ENCODE measurements around the gene LUM. TPM values are rescaled to one million over a fixed set of nuclear protein-coding genes. Genes with fewer than 3 reads are reported as not detected.

The LUM gene
- total RNA-seq, 6 experiments from 2014 or later, result 5.1 to 51.2 (median 10.1) TPM

GRCh38 chr12:91072931-91073330 is 38.4 kb downstream of the LUM start:
- DNase-seq (no peak), ATAC-seq (no peak)
- Histone ChIP-seq H3K27ac (no peak overlapping the region), H3K27me3 (no peaks in the 10 kb centered on the region), H3K36me3 (no peaks in the 10 kb centered on the region), H3K4me3 (no peak overlapping the region), H3K9me3 (no peaks in the 10 kb centered on the region), H3K4me1 (no peaks in the 10 kb centered on the region)
- 77% methylated on average over 2 of the region's 2 CpGs for WGBS (ENCODE audit: insufficient coverage, low coverage, low lambda C conversion rate, missing lambda C conversion rate)
- TF ChIP-seq, protein P1, sequence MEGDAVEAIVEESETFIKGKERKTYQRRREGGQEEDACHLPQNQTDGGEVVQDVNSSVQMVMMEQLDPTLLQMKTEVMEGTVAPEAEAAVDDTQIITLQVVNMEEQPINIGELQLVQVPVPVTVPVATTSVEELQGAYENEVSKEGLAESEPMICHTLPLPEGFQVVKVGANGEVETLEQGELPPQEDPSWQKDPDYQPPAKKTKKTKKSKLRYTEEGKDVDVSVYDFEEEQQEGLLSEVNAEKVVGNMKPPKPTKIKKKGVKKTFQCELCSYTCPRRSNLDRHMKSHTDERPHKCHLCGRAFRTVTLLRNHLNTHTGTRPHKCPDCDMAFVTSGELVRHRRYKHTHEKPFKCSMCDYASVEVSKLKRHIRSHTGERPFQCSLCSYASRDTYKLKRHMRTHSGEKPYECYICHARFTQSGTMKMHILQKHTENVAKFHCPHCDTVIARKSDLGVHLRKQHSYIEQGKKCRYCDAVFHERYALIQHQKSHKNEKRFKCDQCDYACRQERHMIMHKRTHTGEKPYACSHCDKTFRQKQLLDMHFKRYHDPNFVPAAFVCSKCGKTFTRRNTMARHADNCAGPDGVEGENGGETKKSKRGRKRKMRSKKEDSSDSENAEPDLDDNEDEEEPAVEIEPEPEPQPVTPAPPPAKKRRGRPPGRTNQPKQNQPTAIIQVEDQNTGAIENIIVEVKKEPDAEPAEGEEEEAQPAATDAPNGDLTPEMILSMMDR (IDR thresholded peaks at IDR 0.05), result no peak
- TF ChIP-seq POLR2A (IDR thresholded peaks at IDR 0.05), result no peak
- intact Hi-C loops (cut with DNase I), result no loop called here

GRCh38 chr12:91070936-91071335 is 40.4 kb downstream of the LUM start:
- intact Hi-C loops (cut with DNase I), result no loop called here
- no peaks in the 10 kb centered on the region for H3K36me3 ChIP-seq
- no peaks in the 10 kb centered on the region for H3K9me3 ChIP-seq
- ATAC-seq, result no peak
- H3K27ac ChIP-seq, result no peak overlapping the region
- H3K4me3 ChIP-seq, result no peak overlapping the region
- H3K27me3 ChIP-seq, result no peaks in the 10 kb centered on the region
- TF ChIP-seq, protein P1 (IDR thresholded peaks at IDR 0.05), result no peak
- no peak for TF ChIP-seq POLR2A (IDR thresholded peaks at IDR 0.05)
- H3K4me1 ChIP-seq, result no peaks in the 10 kb centered on the region
- no peak for DNase-seq

GRCh38 chr12:91065396-91065795 is 45.9 kb downstream of the LUM start:
- ATAC-seq (no peak), DNase-seq (no peak)
- WGBS (ENCODE audit: insufficient coverage, low coverage, low lambda C conversion rate, missing lambda C conversion rate), result 64% methylated on average over 3 of the region's 3 CpGs
- Histone ChIP-seq H3K36me3 (no peaks in the 10 kb centered on the region), H3K9me3 (no peaks in the 10 kb centered on the region), H3K4me3 (no peak overlapping the region), H3K27ac (no peak overlapping the region), H3K27me3 (no peaks in the 10 kb centered on the region), H3K4me1 (no peaks in the 10 kb centered on the region)
- TF ChIP-seq, protein P1 (IDR thresholded peaks at IDR 0.05), result no peak
- no peak for TF ChIP-seq POLR2A (IDR thresholded peaks at IDR 0.05)
- intact Hi-C loops (cut with DNase I), result no loop called here

- WGBS (ENCODE audit: insufficient coverage, low coverage, low lambda C conversion rate, missing lambda C conversion rate), result 31% methylated on average over 3 of the region's 3 CpGs
Measured at GRCh38 chr12:91064640-91065039, 46.7 kb downstream of the LUM start.

More at GRCh38 chr12:91064640-91065039, 46.7 kb downstream of the LUM start:
- intact Hi-C loops (cut with DNase I), result no loop called here
- no peaks in the 10 kb centered on the region for H3K27me3 ChIP-seq
- H3K36me3 ChIP-seq, result no peaks in the 10 kb centered on the region
- no peak overlapping the region for H3K27ac ChIP-seq
- no peaks in the 10 kb centered on the region for H3K4me1 ChIP-seq
- H3K4me3 ChIP-seq, result no peak overlapping the region
- DNase-seq (no peak), ATAC-seq (no peak)
- no peak for TF ChIP-seq POLR2A (IDR thresholded peaks at IDR 0.05)
- TF ChIP-seq, protein P1 (IDR thresholded peaks at IDR 0.05), result no peak
- no peaks in the 10 kb centered on the region for H3K9me3 ChIP-seq

All from right lobe of liver (tissue), 6 donors.